GM12875 (cell line): ENCODE data around the gene SFTPA2.
"Not testable (repeated sequence)": the region's sequence is repeated elsewhere in the genome, so short reads cannot be mapped to it uniquely, and the experiment has no call there.

Experiments used
- H3K4me3 ChIP-seq: one replicate; pipeline ENCODE4 v1.5.1; 2011; ENCODE audit warnings: low read depth, low read length, control low read depth
- TF ChIP-seq, protein P1 (sequence below): IDR thresholded peaks from 2 replicates; pipeline ENCODE4 v1.5.1; 2011; ENCODE audit warnings: low read depth, mild to moderate bottlenecking, control low read depth, inconsistent platforms, low read length, moderate library complexity, borderline replicate concordance; ENCODE audit not compliant: insufficient read depth

The SFTPA2 gene

GRCh38 chr10:79522464-79522863 lies 37.7 kb downstream of the SFTPA2 start:
- H3K4me3 ChIP-seq, result not testable (repeated sequence)

- H3K4me3 ChIP-seq, result not testable (repeated sequence)
These were observed 38.5 kb downstream of the SFTPA2 start for GRCh38 chr10:79521751-79522150.

DNA sequence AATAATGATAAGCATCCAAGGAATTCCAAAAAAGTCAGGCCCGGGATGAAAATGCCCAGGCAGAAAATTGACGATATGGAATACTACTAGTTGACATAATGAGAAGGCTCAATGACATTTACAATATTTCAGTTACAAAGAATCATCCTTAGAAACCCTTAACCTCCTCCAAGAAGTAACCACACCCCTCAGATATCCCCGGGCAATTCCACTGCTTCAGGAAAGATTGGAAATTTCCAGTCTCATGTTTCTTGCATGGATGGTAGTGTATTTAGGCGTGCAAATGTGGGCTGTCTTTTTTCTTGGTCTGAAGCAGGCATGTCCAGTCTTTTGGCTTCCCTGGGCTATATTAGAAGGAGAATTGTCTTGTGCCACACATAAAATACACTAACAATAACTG lies 42.6 kb downstream of the SFTPA2 start:
- not testable (repeated sequence) for H3K4me3 ChIP-seq

- not testable (repeated sequence) for H3K4me3 ChIP-seq
These were observed 43.5 kb downstream of the SFTPA2 start for GRCh38 chr10:79516532-79517205.

DNA sequence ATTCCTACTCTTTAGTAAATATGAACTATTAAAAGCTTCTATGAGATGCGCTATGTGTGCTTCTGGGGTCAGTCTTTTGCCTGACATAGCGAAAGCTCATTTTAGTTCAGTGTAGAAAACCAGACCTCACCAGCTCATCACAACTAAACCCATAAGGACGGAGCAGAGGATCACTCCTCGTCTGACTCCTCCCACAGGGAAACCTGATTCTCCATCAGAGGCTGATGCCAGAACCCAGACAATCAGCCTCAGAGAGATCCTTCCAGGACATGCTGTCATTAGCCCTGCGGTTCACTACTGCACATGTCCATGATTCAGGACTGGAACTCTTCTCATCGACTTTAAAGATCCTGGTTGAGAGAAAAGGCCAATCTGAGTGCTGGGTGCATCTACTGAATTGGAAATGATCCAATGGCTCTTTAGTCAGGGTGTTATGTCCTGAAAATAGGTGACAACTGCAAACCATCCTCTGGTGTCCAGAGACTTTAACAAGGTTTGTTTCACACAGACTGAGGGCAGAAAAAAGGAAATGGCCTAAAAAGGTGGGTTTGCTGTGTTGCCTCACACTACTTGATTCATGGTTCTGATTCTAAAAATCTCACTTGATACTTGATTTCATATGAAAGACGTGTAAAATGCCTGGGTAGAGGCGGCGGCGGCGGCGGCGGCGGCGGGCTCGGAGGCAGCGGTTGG lies 48.2 kb downstream of the SFTPA2 start, which contains the start of gene EIF5AL1:
Gene EIF5AL1, plus strand, starts transcription at position 643 of the 693 bp plus-strand sequence. CDS start 117 bp downstream, outside the sequence.
- H3K4me3 ChIP-seq, result not testable (repeated sequence)

DNA sequence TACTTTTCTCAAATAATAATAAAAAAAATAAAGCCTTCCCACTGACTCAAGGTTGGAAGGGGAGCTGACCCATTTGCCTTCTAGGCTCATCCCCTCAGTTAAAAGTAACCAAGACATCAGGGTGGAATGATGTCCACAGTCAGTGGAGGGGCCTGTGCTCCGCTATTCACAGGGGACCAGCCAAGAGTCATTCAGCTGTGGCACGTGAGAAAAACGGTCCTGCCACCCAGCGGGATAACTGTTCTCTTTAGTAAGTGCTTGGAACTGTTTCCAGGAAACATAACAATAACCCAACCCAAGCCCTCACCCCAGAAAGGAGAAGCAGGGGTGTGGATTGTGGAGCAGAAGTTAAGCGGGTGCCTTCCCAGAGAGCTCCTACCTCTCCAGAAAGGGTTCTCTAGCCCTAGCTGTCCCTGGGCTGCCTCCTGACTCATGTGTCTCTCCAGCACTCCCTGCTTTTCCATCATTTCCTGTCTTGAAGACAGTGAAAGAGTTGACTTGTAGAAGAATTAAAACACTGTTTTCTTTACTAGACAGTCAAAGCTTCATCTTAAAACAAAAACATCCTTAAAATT lies 50.2 kb downstream of the SFTPA2 start:
- not testable (repeated sequence) for H3K4me3 ChIP-seq

DNA sequence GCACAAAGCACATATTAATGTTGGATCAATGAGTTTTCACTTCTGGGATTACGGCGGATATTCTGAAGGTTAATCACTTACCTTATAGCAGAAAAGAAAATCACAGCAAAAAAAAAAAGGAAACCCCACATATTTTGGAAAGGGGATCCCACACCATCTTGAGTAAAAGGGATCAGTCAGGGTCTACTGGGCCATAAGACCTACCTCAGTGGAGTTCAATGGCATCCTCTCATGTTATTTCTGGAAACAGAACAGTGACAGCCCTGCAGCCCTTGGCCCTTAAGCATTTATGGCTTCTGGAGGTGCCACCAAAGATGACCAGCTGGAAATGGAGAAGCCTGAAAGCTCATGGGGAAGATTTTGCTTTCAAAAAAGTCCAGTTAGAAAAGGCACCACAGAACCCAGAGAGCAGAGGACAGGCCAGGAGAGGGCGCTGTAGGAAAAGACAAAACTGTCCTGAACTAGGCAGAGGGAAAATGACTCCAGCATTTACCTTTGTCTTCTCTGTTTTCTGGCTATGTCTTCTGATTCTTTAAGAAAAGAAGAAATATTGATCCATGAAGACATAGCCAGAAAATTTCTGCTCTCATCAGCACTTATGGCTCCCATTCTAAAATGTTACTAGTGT lies 50.8 kb downstream of the SFTPA2 start:
- H3K4me3 ChIP-seq, result not testable (repeated sequence)

GRCh38 chr10:79508245-79508644 lies 52.0 kb downstream of the SFTPA2 start:
- H3K4me3 ChIP-seq, result not testable (repeated sequence)

GRCh38 chr10:79507440-79508167 lies 52.6 kb downstream of the SFTPA2 start:
- TF ChIP-seq, protein P1, sequence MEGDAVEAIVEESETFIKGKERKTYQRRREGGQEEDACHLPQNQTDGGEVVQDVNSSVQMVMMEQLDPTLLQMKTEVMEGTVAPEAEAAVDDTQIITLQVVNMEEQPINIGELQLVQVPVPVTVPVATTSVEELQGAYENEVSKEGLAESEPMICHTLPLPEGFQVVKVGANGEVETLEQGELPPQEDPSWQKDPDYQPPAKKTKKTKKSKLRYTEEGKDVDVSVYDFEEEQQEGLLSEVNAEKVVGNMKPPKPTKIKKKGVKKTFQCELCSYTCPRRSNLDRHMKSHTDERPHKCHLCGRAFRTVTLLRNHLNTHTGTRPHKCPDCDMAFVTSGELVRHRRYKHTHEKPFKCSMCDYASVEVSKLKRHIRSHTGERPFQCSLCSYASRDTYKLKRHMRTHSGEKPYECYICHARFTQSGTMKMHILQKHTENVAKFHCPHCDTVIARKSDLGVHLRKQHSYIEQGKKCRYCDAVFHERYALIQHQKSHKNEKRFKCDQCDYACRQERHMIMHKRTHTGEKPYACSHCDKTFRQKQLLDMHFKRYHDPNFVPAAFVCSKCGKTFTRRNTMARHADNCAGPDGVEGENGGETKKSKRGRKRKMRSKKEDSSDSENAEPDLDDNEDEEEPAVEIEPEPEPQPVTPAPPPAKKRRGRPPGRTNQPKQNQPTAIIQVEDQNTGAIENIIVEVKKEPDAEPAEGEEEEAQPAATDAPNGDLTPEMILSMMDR, result no peak
- H3K4me3 ChIP-seq, result no peak overlapping the region
